Endothelial cell (in vitro differentiated cells): ENCODE measurements around the gene LSAMP. TPM values are rescaled to one million over a fixed set of nuclear protein-coding genes. Genes with fewer than 3 reads are reported as not detected.

Source experiments
- DNase-seq: peaks from one replicate; pipeline ENCODE4 v3.0.0; 2021; ENCODE audit warnings: low spot score
- H3K27ac Mint-ChIP-seq: one replicate; pipeline ENCODE4 v1.8.0; 2021; ENCODE audit warnings: mixed read lengths, inconsistent platforms; ENCODE audit not compliant: unreplicated experiment
- H3K27me3 Mint-ChIP-seq: one replicate; pipeline ENCODE4 v1.8.0; 2021; ENCODE audit warnings: mild to moderate bottlenecking, moderate library complexity, mixed read lengths, inconsistent platforms; ENCODE audit not compliant: unreplicated experiment
- H3K36me3 Mint-ChIP-seq: one replicate; pipeline ENCODE4 v1.8.0; 2021; ENCODE audit warnings: mild to moderate bottlenecking, low read depth, mixed read lengths, inconsistent platforms; ENCODE audit not compliant: unreplicated experiment
- H3K4me1 Mint-ChIP-seq: one replicate; pipeline ENCODE4 v1.8.0; 2021; ENCODE audit warnings: mild to moderate bottlenecking, mixed read lengths, inconsistent platforms; ENCODE audit not compliant: unreplicated experiment
- H3K4me3 Mint-ChIP-seq: one replicate; pipeline ENCODE4 v1.8.0; 2021; ENCODE audit warnings: mild to moderate bottlenecking, mixed read lengths, inconsistent platforms; ENCODE audit not compliant: unreplicated experiment
- H3K9me3 Mint-ChIP-seq: one replicate; pipeline ENCODE4 v1.8.0; 2021; ENCODE audit warnings: mixed read lengths, inconsistent platforms; ENCODE audit not compliant: unreplicated experiment
- total RNA-seq: library from RNA; stranded (reverse); fragmentation: NEBNext Ultra II Directional; extraction: Animal tissue kit (Norgen Biotek cat#: 25700); gene quantifications from one replicate; pipeline ENCODE4 v1.2.1, GENCODE V29; 2021; ENCODE audit not compliant: unreplicated experiment
- TF ChIP-seq, protein P1 (sequence below): fragments of 200-600 bp; sonication (generic); IDR thresholded peaks from one replicate; pipeline ENCODE4 v1.5.0; 2021; ENCODE audit warnings: antibody characterized with exemption; ENCODE audit not compliant: unreplicated experiment

Gene LSAMP
- total RNA-seq, 1 donor from 2014 or later, result 6.1 TPM

GRCh38 chr3:116028157-116028556 lies 417.1 kb downstream of the LSAMP start:
- H3K27me3 Mint-ChIP-seq, result no peaks in the 10 kb centered on the region
- no peaks in the 10 kb centered on the region for H3K36me3 Mint-ChIP-seq
- TF ChIP-seq, protein P1, sequence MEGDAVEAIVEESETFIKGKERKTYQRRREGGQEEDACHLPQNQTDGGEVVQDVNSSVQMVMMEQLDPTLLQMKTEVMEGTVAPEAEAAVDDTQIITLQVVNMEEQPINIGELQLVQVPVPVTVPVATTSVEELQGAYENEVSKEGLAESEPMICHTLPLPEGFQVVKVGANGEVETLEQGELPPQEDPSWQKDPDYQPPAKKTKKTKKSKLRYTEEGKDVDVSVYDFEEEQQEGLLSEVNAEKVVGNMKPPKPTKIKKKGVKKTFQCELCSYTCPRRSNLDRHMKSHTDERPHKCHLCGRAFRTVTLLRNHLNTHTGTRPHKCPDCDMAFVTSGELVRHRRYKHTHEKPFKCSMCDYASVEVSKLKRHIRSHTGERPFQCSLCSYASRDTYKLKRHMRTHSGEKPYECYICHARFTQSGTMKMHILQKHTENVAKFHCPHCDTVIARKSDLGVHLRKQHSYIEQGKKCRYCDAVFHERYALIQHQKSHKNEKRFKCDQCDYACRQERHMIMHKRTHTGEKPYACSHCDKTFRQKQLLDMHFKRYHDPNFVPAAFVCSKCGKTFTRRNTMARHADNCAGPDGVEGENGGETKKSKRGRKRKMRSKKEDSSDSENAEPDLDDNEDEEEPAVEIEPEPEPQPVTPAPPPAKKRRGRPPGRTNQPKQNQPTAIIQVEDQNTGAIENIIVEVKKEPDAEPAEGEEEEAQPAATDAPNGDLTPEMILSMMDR, result no peak
- DNase-seq, result no peak
- no peak overlapping the region for H3K4me3 Mint-ChIP-seq
- no peak overlapping the region for H3K27ac Mint-ChIP-seq
- no peaks in the 10 kb centered on the region for H3K9me3 Mint-ChIP-seq
- no peaks in the 10 kb centered on the region for H3K4me1 Mint-ChIP-seq

- Mint-ChIP-seq H3K9me3 (no peaks in the 10 kb centered on the region), H3K4me1 (no peaks in the 10 kb centered on the region), H3K27me3 (no peaks in the 10 kb centered on the region), H3K27ac (no peak overlapping the region), H3K36me3 (no peaks in the 10 kb centered on the region), H3K4me3 (no peak overlapping the region)
- DNase-seq, result no peak
- TF ChIP-seq, protein P1, result no peak
Measured at GRCh38 chr3:116020989-116021388, 424.3 kb downstream of the LSAMP start.

DNA sequence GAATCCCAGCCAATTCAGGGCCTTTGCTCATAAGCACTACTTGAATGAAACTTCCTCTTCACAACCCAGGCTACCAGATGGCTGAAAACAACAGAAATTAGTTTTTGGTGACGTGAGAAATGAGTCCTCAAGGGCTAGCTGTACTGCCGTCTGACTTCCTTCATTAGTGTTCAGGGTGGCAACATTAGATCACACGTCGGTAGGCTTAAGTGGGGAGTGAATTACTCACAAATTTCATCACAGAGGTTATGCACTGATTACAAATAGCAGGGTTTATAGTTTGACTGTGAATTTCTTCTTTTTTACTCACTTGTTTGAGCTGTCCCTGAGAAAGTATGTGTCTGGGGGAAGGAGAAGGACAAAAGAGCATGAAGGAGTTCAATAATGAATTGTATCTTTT lies 424.8 kb downstream of the LSAMP start:
- Mint-ChIP-seq H3K9me3 (no peaks in the 10 kb centered on the region), H3K4me1 (no peaks in the 10 kb centered on the region)

GRCh38 chr3:116019254-116019763 lies 426.0 kb downstream of the LSAMP start:
- Mint-ChIP-seq H3K4me3 (no peak overlapping the region), H3K36me3 (no peaks in the 10 kb centered on the region), H3K27me3 (no peaks in the 10 kb centered on the region), H3K9me3 (no peaks in the 10 kb centered on the region), H3K27ac (no peak overlapping the region), H3K4me1 (no peaks in the 10 kb centered on the region)
- DNase-seq, result no peak
- TF ChIP-seq, protein P1, result no peak

More for the DNA sequence above, 424.8 kb downstream of the LSAMP start:
- H3K36me3 Mint-ChIP-seq, result no peaks in the 10 kb centered on the region
- H3K4me3 Mint-ChIP-seq, result no peak overlapping the region
- H3K27ac Mint-ChIP-seq, result no peak overlapping the region
- no peak for DNase-seq
- TF ChIP-seq, protein P1, result no peak
- H3K27me3 Mint-ChIP-seq, result no peaks in the 10 kb centered on the region

DNA sequence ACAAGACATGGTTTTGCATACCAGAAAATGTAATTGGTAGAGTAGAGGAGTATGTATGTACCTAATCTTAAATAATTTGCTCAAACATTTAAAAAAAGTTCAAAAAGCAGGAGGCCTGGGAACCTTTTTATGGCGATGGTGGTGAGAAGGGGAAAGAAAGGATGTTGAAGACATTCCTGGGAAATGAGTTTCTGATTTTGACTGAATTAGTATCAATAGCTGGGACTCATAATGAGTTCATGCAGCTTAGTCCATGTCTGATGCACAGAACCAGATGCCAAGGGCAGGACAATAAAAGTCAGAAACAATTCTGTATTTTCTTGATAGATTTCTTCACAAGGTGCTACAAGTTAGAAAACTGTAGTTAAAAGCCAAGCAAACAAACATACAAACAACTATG lies 426.6 kb downstream of the LSAMP start:
- H3K4me3 Mint-ChIP-seq, result no peak overlapping the region
- H3K27ac Mint-ChIP-seq, result no peak overlapping the region
- no peaks in the 10 kb centered on the region for H3K27me3 Mint-ChIP-seq
- H3K4me1 Mint-ChIP-seq, result no peaks in the 10 kb centered on the region
- TF ChIP-seq, protein P1, result no peak
- no peak for DNase-seq
- H3K9me3 Mint-ChIP-seq, result no peaks in the 10 kb centered on the region
- no peaks in the 10 kb centered on the region for H3K36me3 Mint-ChIP-seq
